Upper lobe of left lung (tissue), 6 donors: ENCODE results near the gene GPR15LG. TPM values are rescaled to one million over a fixed set of nuclear protein-coding genes. Genes with fewer than 3 reads are reported as not detected.

ENCODE experiments used
- ATAC-seq, 2 donors: fragments of 200-7000 bp; cut with Tn5 transposase; one replicate each; pipeline ENCODE4 v1.9.1; 2022; ENCODE audit warnings: mild to moderate bottlenecking in 2 of 2, moderate library complexity in 2 of 2; ENCODE audit not compliant: low FRiP score in 2 of 2
- DNase-seq, 2 donors: peaks; one replicate each; pipeline ENCODE4 v3.0.0-alpha.2; 2019 to 2020
- H3K27ac ChIP-seq, 4 donors: fragments of 200-600 bp; sonication (generic); one replicate each; pipeline ENCODE4 v1.5.1; 2016 to 2019
- H3K27me3 ChIP-seq, 4 donors: fragments of 200-600 bp; sonication (generic); one replicate each; pipeline ENCODE4 v1.5.1; 2017 to 2019
- H3K36me3 ChIP-seq, 4 donors: fragments of 200-600 bp; sonication (generic); one replicate each; pipeline ENCODE4 v1.5.1; 2016 to 2019
- H3K4me1 ChIP-seq, 4 donors: fragments of 200-600 bp; sonication (generic); one replicate each; pipeline ENCODE4 v1.5.1; 2018 to 2019
- H3K4me3 ChIP-seq, 4 donors: fragments of 200-600 bp; sonication (generic); one replicate each; pipeline ENCODE4 v1.5.1; 2017 to 2019; ENCODE audit warnings: mild to moderate bottlenecking in 2 of 4, moderate library complexity in 1 of 4
- H3K9me3 ChIP-seq, 4 donors: fragments of 200-600 bp; sonication (generic); one replicate each; pipeline ENCODE4 v1.5.1; 2018 to 2019
- CTCF ChIP-seq, 6 experiments: fragments of 450-650 bp in 4 of 6; fragments of 200-600 bp in 2 of 6; sonication (generic) in 2 of 6; IDR thresholded peaks; one replicate each; pipeline ENCODE4 v1.5.1; 2016 to 2019; ENCODE audit warnings: antibody characterized with exemption in 6 of 6
- EP300 ChIP-seq, 4 donors: sonication (generic); formaldehyde crosslinking; IDR thresholded peaks; one replicate each; pipeline ENCODE4 v1.5.1; 2017; ENCODE audit warnings: antibody characterized with exemption in 4 of 4, control low read depth in 2 of 4
- POLR2A ChIP-seq, 4 donors: fragments of 450-650 bp; IDR thresholded peaks; one replicate each; pipeline ENCODE4 v1.5.1; 2016 to 2017; ENCODE audit warnings: antibody characterized with exemption in 4 of 4, mild to moderate bottlenecking in 2 of 4
- POLR2AphosphoS5 ChIP-seq, 2 donors: sonication (generic); formaldehyde crosslinking; IDR thresholded peaks; one replicate each; pipeline ENCODE4 v1.5.1; 2017; ENCODE audit warnings: antibody characterized with exemption in 2 of 2
- WGBS, 2 donors: methylation state at CpG; one replicate each; pipeline ENCODE4 v1.1.5; 2017 to 2018; 5-methylcytosine and 5-hydroxymethylcytosine counted together
- total RNA-seq, 6 donors: library from RNA; depleted of rRNA in 4 of 6; stranded (reverse); fragments of >200 nt in 4 of 6; gene quantifications; one replicate each; pipeline versions ENCODE4 v1.1.0 to v1.2.1, GENCODE V29; 2016 to 2021
- donor health status: DM: no; HTN: no; CAD: no; lungs with moderate emphysema.
- donor health status: DM: no; HTN: yes; CAD: no; lungs with severe emphysema.

Gene GPR15LG
- total RNA-seq, 6 donors from 2014 or later: 0.37 TPM; not detected in 5

- ATAC-seq: no peak
- DNase-seq: no peak
- Histone ChIP-seq H3K9me3 (no peaks in the 10 kb centered on the region), H3K27ac (no peak overlapping the region), H3K27me3 (no peaks in the 10 kb centered on the region), H3K36me3 (peaks cover 60 to 98% (median 81%) of the 10 kb centered on the region in 4 donors), H3K4me1 (no peaks in the 10 kb centered on the region), H3K4me3 (no peak overlapping the region)
- TF ChIP-seq EP300 (IDR thresholded peaks at IDR 0.05): no peak
- TF ChIP-seq POLR2A (IDR thresholded peaks at IDR 0.05): no peak
- TF ChIP-seq CTCF (IDR thresholded peaks at IDR 0.05): no peak
- TF ChIP-seq POLR2AphosphoS5 (IDR thresholded peaks at IDR 0.05): no peak
- WGBS, 2 donors: 93 to 97% methylated on average over 2 of the region's 2 CpGs
Observed at GRCh38 chr10:84149854-84150253, 23.7 kb upstream of the GPR15LG start.

- Histone ChIP-seq H3K27me3 (no peaks in the 10 kb centered on the region), H3K4me1 (no peaks in the 10 kb centered on the region), H3K36me3 (peaks cover 42 to 77% (median 65%) of the 10 kb centered on the region in 4 donors), H3K27ac (no peak overlapping the region), H3K4me3 (no peak overlapping the region), H3K9me3 (no peaks in the 10 kb centered on the region)
- DNase-seq (no peak), ATAC-seq (no peak)
- TF ChIP-seq EP300 (IDR thresholded peaks at IDR 0.05) (no peak), CTCF (IDR thresholded peaks at IDR 0.05) (no peak)
Observed at GRCh38 chr10:84152769-84153168, 20.8 kb upstream of the GPR15LG start.

- 80 to 85% methylated on average over 4 of the region's 4 CpGs for WGBS, 2 donors
Observed at GRCh38 chr10:84155521-84155920, 18.1 kb upstream of the GPR15LG start.

GRCh38 chr10:84156009-84156408, 17.6 kb upstream of the GPR15LG start:
- Histone ChIP-seq H3K36me3 (peaks cover 16 to 47% (median 38%) of the 10 kb centered on the region in 4 donors), H3K4me1 (peaks cover 0 to 2% (median 0%) of the 10 kb centered on the region in 4 donors), H3K27me3 (no peaks in the 10 kb centered on the region), H3K4me3 (no peak overlapping the region), H3K27ac (no peak overlapping the region), H3K9me3 (no peaks in the 10 kb centered on the region)
- 96 to 98% methylated on average over 2 of the region's 2 CpGs for WGBS, 2 donors
- no peak for DNase-seq
- ATAC-seq: no peak
- TF ChIP-seq POLR2A (IDR thresholded peaks at IDR 0.05) (no peak), CTCF (IDR thresholded peaks at IDR 0.05) (no peak), POLR2AphosphoS5 (IDR thresholded peaks at IDR 0.05) (no peak), EP300 (IDR thresholded peaks at IDR 0.05) (no peak)

More at GRCh38 chr10:84155521-84155920, 18.1 kb upstream of the GPR15LG start:
- no peak for TF ChIP-seq EP300 (IDR thresholded peaks at IDR 0.05)
- no peak for TF ChIP-seq POLR2A (IDR thresholded peaks at IDR 0.05)
- no peak for TF ChIP-seq CTCF (IDR thresholded peaks at IDR 0.05)
- TF ChIP-seq POLR2AphosphoS5 (IDR thresholded peaks at IDR 0.05): no peak
- no peak for ATAC-seq
- Histone ChIP-seq H3K9me3 (no peaks in the 10 kb centered on the region), H3K27me3 (no peaks in the 10 kb centered on the region), H3K4me3 (no peak overlapping the region), H3K4me1 (peaks cover 0 to 2% (median 0%) of the 10 kb centered on the region in 4 donors), H3K36me3 (peaks cover 21 to 52% (median 43%) of the 10 kb centered on the region in 4 donors), H3K27ac (no peak overlapping the region)
- no peak for DNase-seq

- H3K4me3 ChIP-seq: no peak overlapping the region
- H3K36me3 ChIP-seq: peaks cover 11 to 39% (median 33%) of the 10 kb centered on the region in 4 donors
- H3K9me3 ChIP-seq: no peaks in the 10 kb centered on the region
- 58 to 64% methylated on average over 10 of the region's 10 CpGs for WGBS, 2 donors
- H3K27ac ChIP-seq: no peak overlapping the region
- ATAC-seq (peak; percentile 49 to 57), DNase-seq (peak in 1 of 2 donors; percentile 68)
- TF ChIP-seq EP300 (IDR thresholded peaks at IDR 0.05) (no peak), CTCF (IDR thresholded peaks at IDR 0.05) (no peak), POLR2AphosphoS5 (IDR thresholded peaks at IDR 0.05) (peak in 1 of 2 donors; percentile 38)
- H3K27me3 ChIP-seq: no peaks in the 10 kb centered on the region
- peaks cover 0 to 2% (median 0%) of the 10 kb centered on the region in 4 donors for H3K4me1 ChIP-seq
Observed at GRCh38 chr10:84156768-84157167, 16.8 kb upstream of the GPR15LG start.
